Hematopoietic multipotent progenitor cell treated with erythropoietin and hydrocortisone succinate and interleukin-3 and kit ligand, for 6 days (in vitro differentiated cells): ENCODE measurements around the gene XIST.
"Not testable (repeated sequence)": the region's sequence is repeated elsewhere in the genome, so short reads cannot be mapped to it uniquely, and the experiment has no call there.

Experiments
- DNase-seq: peaks from one replicate; pipeline ENCODE4 v3.0.0-alpha.2; 2015

The XIST gene

DNA sequence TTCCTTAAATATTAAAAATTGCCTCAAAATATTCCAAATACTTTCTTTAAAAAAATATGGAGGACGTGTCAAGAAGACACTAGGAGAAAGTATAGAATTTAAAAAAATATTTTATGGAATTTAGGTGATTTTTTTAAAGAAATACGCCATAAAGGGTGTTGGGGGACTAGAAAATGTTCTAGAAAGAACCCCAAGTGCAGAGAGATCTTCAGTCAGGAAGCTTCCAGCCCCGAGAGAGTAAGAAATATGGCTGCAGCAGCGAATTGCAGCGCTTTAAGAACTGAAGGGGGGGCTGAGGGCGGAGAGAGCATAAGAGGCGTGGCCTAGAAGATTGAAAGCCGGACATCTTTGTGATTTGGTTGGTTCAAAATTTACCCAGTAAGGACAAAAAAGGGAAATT, at the start of gene XIST:
Gene XIST, minus strand, starts transcription at position 248 of the 400 bp plus-strand sequence.
- no peak for DNase-seq

DNA sequence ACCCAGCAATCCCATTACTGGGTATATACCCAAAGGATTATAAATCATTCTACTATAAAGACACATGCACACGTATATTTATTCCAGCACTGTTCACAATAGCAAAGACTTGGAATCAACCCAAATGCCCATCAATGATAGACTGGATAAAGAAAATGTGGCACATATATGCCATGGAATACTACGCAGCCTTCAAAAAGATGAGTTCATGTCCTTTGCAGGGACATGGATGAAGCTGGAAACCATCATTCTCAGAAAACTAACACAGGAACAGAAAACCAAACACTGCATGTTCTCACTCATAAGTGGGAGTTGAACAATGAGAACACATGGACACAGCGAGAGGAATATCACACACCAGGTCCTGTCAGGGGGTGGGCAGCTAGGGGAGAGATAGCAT, 45.8 kb upstream of the XIST start:
- not testable (repeated sequence) for DNase-seq

DNA sequence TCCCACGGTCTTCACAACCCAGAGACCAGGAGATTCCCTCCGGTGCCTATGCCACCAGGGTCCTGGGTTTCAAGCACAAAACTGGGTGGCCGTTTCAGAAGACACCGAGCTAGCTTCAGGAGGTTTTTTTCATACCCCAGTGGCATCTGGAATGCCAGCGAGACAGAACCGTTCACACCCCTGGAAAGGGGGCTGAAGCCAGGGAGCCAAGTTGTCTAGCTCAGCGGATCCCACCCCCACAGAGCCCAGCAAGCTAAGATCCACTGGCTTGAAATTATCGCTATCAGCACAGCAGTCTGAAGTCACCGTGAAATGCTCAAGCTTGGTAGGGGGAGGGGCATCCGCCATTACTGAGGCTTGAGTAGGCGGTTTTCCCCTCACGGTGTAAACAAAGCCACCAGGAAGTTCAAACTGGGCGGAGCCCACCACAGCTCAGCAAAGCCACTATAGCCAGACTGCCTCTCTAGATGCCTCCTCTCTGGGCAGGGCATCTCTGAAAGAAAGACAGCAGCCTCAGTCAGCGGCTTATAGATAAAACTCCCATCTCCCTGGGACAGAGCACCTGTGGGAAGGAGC, 40.1 kb upstream of the XIST start:
- not testable (repeated sequence) for DNase-seq

DNA sequence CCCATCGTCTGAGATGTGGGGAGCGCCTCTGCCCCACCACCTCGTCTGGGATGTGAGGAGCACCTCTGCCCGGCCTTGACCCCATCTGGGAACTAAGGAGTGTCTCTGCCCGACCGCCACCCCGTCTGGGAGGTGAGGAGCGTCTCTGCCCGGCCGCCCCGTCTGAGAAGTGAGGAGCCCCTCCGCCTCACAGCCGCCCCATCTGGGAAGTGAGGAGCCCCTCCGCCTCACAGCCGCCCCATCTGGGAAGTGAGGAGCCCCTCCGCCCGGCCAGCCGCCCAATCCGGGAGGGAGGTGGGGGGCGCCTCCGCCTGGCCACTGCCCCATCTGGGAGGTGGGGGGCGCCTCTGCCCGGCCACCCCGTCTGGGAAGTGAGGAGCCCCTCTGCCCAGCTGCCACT, 29.7 kb upstream of the XIST start:
- DNase-seq, result not testable (repeated sequence)

DNA sequence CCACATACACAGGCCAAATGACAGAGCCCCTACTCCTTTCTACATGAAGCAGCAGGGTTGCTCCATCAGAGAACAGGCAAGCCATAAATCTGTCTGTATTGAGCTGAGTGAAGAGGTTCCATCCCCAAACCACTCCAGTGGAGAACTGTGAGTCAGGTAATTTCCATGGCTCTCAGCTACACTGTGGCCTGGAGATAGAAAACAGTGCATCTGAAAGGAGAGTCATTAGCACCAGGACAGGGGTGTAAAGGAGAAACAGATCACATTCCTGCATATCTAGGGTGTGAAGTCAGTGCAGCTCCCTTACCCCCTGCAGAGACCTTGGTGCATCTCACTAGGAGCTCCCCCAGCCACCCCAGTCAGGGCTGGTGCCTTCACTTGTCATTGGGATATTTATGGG, 25.2 kb upstream of the XIST start:
- DNase-seq, result no peak

DNA sequence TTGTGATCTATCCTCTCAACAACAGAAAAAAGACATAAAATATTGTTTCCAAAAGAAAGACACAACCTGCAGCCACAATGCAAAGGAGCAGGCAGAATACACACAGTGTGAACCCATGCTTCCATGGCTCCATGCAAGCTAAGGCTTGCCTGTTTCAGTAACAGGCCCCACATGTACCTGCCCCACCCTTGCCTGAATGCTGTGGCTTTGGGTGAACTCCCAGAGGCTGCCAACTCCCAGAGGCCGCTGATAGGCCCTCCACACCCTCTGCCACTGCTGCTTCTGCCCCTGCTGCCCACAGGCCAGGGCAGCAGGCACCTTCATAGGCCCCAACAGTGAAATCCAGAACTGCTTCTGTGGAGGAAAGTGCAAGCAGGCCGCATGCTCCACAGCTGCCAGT, 24.4 kb upstream of the XIST start:
- DNase-seq, result peak; percentile 73

DNA sequence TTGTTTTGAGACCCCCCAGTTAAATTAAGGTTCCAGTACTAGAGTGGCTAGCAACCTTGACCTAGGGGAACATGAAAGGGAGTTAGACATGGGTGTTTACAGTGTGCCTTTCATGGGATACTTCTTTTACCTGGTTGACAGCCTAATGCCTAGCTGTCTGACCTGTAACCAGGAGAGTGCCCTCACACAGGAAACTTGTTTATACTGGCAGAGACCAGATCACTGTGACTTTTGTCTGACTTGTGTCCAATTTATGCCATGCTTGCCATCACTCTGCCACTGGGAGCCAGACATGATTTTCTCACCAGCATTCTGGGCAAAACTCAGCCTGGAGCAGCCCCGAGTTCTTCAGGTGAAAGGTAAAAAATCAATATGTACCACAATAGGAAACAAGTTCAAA, 16.4 kb upstream of the XIST start:
- DNase-seq, result no peak

DNA sequence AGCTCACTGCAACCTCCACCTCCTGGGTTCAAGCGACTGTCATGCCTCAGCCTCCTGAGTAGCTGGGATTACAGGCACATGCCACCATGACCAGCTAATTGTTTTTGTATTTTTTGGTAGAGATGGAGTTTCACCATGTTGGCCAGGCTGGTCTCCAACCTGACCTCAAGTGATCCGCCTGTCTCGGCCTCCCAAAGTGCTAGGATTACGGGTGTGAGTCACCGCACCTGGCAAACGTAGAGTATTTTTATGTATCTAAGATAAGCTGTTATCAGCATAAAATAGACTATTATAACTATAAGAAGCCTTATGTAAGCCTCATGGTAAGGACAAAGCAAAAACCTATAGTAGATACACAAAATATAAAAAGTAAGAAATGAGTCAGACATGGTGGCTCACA, 14.6 kb upstream of the XIST start:
- no peak for DNase-seq

DNA sequence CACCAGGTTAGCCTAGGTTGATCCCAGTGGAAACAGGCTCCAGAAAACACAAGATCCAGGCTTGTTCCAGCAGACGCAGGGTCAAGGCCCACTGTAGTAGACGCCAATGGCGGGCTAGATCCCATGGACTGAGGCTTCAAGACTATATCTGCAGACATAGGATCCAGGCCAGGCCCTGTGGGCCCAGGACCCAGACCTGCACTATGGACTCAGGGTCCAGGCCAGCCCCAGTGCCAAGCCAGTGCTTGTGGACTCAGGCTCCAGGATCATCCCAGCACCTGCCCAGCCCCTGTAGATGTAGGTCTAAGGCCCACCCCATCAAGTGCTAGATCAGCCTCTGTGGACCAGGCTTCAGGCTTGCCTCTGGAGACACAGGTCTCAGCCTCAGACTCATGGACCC, 11.3 kb upstream of the XIST start:
- DNase-seq, result no peak

DNA sequence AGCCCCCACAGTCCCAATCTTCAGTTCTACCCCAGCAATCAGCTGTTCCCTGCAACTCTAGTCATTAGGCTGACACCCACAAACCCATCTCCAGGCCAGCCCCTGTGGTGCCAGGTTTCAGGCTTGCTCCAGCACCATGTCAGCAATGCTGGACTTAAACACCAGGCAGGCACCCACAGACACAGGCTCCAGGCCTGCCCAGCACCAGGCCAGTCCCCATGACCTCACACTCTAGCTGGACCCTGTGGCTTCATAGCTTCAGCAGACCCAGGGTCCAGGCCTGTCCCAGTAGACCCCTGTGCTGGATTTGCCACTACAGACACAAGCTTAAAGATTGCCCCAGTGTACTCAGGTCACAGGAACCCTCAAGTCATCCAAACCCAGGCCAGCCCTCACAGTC, 10.8 kb upstream of the XIST start:
- no peak for DNase-seq

DNA sequence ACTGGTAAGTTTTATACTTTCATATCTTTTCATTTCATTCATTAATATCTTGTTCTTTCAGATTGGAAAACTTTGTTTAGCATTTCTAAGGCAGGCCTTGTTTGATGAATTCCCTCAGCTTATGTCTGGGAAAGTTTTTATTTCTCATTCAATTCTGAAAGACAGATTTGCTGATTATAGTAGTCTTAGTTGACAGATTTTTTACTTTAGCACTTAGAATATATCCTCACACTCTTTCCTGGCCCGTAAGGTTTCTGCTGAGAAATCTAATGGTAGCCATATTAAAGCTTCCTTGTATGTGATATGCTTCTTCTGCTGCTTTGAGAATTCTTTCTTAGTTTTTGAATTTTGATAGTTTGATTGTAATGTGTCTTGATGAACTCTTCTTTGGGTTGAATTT, 7.1 kb upstream of the XIST start:
- DNase-seq, result no peak

DNA sequence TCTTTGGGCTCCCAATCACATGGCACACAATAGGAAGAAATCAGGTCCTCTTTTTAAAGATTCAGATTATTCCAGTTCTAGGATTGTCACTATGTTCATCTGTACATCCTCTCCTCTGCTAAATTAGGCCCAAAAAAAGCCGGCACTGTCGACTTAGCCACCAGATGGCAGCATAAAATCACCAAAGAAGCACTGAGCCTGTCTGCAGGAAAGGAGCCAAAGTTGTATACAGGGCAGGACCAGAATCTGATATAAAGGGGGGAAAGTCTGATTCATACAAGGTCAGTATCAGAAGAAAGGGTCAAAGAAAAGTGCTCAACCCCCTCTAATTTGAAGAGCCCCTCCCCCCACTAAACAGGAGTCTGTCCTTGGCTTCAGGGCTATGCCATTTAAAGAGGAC, 3.0 kb upstream of the XIST start:
- DNase-seq, result peak; percentile 79

DNA sequence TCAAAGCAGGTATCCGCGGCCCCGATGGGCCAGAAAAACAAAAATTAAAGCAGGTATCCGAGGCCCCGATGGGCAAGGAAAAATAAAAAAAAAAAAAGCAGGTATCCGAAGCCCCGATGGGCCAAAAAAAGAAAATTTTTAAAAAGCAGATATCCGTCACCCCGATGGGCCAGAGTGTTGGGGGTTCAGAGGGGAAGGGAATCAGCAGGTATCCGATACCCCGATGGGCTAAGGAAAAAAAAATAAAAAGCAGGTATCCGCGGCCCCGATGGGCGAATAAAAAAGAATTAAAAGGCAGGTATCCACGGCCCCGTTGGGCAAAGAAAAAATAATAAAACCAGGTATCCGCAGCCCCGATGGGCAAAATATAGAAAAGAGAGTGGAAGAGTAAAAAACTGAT, 492 bp downstream of the XIST start:
- no peak for DNase-seq

DNA sequence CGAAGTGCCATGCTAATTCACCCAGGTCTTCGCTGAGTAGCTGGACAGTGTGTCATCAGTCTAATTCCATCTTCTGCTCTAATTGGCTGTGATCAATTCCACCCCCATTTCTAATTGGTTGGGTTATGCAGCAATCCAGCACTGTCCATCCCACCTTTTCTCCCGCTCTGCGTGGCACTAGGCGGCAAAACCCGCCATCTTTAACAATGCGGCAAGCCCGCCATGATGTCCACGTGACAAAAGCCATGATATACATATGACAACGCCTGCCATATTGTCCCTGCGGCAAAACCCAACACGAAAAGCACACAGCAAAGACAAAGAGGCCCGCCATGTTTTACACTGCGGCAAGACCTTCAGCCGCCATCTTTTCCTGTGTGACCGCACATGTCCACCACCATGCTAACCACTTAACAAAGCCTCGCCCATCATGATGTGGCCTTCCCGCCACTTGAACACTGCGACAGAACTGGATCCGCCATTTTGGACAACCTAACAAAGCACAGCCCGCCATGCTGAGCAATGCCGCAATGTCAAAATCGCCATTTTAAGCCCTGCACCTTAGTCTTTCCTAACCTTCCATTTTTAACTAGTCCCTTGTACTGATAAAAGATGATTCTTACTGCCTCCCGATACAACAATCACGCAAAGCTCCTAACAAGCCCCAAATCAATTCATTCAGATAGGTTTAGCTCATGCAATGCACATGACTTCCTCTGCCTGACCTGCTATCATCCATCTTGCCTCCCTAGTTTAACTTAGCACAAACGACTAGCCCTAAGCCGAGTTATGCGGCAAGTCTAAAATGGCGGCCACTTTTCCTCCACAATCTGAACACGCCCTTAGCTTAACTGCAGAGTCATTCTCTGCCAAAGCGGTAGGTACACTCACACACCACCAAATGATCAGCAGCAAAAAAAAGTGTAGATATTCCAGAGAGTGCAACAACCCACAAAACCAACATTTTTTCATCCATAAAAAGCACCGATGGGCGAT, 1.2 kb downstream of the XIST start:
- DNase-seq, result no peak

DNA sequence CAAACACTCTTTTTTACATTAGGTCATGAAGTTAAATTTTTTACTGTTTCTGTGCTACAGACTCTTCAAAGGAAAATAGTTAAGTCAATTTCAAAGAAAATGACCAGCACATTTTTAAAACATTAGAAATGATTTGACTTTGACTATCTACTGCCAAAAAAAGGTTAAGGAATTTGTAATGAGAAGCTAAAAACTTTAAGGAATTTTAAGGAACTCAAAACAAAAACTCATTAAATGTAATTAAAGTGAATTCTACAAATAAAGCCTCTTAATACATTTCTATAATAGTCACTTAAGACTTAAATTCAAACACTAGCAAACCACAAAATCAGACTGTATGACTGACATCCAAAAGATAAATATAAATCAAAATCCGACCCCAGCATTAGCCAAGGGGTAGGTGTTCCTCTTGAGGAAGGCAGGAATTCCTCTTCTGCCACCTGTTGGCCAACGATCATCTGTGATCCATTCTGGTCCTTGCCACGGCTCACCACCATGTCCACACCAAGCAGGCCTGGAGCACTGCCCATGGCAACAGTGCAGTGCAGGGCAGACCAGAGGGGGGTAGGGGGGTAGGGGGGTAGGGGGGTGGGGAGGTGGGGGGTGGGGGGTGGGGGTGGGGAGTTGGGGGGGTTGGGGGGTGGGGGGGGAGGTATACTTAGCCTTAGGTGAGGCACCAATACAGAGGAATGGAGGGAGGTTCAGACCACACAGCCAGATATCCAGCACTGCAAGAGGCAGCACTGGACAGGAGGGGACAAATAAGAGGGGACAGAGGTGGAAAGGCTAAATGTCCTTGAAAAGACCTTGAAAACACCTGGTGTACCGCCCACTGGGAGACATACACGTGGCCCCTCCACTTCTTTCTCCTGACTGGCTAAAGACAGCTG, 2.1 kb downstream of the XIST start:
- peak; percentile 15 for DNase-seq

DNA sequence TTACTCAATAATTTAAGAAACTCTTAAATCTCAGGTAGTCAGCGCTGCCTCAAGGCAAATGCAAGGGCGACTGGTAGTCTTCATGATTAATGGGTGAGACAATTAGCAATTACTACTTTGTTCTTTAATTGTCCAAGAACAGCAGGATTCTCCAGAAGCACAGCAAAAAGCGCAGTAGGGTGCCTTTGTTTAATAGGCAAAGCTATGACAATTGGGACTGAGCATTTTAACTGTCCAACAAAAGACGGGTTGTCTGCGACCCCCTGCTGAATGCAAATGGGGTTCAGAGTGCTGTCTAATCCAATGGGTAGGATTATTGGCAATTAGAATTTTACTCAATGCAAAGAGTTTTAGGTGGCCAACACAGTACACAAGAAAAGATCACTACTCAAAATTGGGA, 3.4 kb downstream of the XIST start:
- DNase-seq, result no peak

DNA sequence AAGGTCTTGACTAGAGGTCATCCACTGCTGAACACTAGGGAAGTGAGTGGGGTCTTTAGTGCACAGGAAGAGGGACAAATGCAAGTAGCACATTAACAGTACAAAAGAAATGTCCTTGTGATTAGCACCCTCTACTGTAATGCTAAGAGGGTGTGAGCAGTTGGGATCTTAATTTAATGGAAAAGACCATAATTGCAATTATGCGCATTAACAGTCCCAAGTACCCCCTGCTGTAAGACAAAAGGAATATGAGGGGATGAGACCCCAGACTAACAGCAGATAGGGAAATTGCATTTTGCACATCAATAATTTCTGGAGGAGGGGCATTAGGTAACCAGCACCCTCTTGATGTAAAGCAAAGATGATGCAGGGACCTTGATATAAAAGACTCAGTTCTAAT, 4.5 kb downstream of the XIST start:
- no peak for DNase-seq

DNA sequence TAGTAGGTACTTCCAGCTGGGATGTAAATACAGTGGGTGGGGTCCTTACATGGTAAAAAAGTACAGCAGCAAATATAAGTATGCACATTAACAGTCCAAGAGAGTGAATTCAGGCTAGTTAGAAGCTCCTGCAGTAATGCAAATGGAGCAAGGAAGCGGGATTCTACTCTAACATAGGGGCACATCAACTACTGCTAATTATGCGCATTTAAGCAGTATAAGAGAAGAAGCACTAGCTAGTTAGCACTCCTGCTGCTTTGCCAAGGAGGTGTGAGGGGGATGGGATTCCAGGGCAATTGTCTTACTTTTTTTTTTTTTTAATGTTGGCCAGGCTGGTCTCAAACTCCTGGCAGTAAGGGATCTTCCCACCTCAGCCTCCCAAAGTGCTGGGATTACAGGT, 5.4 kb downstream of the XIST start:
- DNase-seq, result no peak

DNA sequence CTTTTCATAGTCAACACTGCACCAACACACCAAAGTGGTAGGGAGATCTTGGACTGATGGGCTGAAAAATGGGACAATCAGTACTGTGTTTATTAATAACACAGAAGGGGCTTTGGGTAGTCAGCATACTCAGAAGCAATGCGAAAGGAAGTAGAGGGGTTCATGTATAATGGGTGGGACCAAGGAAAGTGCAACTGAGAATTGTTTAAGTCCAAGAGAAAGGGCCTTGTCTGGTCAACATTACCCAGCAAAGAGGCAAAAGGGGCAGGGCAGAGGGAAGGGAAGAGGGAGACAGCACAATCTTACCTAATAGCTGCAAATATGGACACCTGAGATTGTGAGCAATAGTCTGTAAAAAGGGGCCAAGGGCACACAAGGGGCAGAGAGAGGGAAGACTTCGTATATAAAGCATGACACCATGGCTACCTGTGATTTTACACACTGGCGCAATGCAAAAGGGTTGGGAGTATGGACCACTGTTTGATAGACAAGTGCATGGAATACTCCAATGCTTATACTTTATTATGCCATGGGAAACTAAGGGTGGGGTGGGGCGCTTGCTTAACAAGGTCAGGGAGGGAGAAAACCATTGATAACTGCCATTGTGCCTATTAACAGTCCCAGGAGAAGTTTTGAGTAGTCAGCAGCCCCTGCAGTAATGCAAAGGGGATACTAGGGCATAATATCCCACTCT, 9.8 kb downstream of the XIST start:
- DNase-seq, result no peak

DNA sequence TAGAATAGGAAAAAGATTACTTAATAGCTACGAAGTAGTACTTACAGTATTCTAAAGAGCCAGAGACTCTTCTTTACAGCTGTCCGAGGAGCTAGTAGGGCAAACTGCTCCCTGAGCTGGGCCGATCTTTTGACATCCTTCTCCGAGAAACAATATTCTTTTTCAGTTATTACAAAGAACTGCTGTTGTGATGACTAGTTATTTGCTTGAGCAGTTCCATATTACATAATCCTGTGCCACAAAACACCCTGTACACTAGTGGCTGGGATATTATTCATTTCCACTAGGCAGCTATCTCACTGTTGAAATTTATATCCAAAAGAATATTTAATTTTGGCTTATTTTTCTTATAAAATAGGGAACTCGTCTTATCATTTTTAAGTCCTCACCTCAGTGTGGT, 11.2 kb downstream of the XIST start:
- DNase-seq, result no peak

DNA sequence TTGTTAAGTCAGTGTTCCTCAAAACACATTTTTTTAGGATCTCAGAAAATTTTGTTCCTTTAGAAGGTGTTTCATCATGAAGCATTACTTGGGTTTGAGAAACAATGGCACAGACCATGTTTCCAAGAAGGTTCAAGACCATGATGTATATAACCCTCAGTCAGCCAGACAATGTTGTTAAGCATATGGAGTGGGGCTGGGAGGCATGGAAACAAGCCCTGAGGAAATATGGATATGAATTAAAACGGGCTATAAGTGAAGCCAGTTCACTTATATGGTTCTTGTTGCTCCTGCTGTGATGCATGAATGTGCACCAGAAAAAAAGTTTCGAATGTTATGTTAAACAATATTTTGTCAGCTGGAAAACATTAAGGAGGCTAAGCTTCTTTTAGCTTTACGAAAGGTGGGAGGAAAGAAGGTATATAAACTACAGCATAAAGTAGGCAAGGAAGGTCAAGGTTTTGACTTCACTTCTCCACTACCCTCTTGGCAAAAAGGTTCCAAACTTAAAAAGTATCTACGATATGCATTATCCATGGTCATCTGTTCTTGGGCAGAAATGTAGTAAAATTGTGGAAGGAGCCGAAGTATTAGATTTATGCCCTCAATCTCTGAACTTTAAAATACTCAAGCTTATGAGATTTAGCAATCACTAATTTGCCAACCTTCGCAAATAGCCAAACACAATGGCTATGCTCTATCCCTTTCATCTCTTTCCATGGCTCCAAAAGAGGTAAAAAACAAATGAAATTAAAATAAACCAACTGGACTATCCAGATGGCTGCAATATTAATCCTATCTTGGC, 12.2 kb downstream of the XIST start:
- no peak for DNase-seq

DNA sequence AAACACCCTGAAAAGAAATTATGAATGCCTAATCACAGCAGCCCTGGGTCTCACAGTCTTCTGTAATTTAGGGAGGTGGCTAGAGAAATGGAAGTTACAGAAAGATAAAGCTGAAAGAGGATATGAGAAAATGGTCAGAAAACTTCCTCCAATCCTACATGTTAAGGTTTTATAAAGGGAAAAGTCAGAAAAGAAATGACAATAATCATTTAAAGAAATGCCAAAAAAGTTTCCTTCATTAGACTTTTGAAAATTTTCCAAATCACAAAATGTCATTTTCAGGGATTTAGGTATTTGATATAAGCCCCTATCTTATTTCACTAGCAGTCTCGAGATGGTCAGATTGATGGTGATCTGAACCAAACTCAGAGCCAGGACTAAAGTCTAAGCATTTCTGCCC, 13.4 kb downstream of the XIST start:
- DNase-seq, result no peak
